MM.1S (cell line): ENCODE data around the gene CFAP54.
"Not testable (repeated sequence)": the region's sequence is repeated elsewhere in the genome, so short reads cannot be mapped to it uniquely, and the experiment has no call there.

ENCODE experiments used
- DNase-seq: peaks from one replicate; pipeline ENCODE4 v3.0.0-alpha.2; 2015
- H2AFZ ChIP-seq: fragments of 300-600 bp; sonication (generic); 2 replicates; pipeline ENCODE4 v1.6.0; 2016; ENCODE audit warnings: antibody characterized with exemption, low read length
- H3F3A ChIP-seq: fragments of 300-600 bp; sonication (generic); 2 replicates; pipeline ENCODE4 v1.6.1; 2016; ENCODE audit warnings: mild to moderate bottlenecking, antibody characterized with exemption, low read length, moderate library complexity, mixed read lengths; ENCODE audit not compliant: insufficient read depth
- H3K27ac ChIP-seq: fragments of 300-600 bp; sonication (generic); 2 replicates; pipeline ENCODE4 v1.5.1; 2016; ENCODE audit warnings: mild to moderate bottlenecking, low read length
- H3K27me3 ChIP-seq: fragments of 300-600 bp; sonication (generic); replicated peaks from 2 replicates; pipeline ENCODE4 v1.6.0; 2016; ENCODE audit warnings: low read length; ENCODE audit not compliant: insufficient read depth
- H3K36me3 ChIP-seq: fragments of 300-600 bp; sonication (generic); replicated peaks from 2 replicates; pipeline ENCODE4 v1.6.1; 2016; ENCODE audit warnings: mild to moderate bottlenecking, low read length, mixed read lengths; ENCODE audit not compliant: insufficient read depth
- H3K4me1 ChIP-seq: fragments of 300-600 bp; sonication (generic); 2 replicates; pipeline ENCODE4 v1.6.1; 2016; ENCODE audit warnings: low read length, mixed read lengths
- H3K4me2 ChIP-seq: fragments of 300-600 bp; sonication (generic); 2 replicates; pipeline ENCODE4 v1.6.0; 2016; ENCODE audit warnings: low read depth, low read length
- H3K4me3 ChIP-seq: fragments of 300-600 bp; sonication (generic); 2 replicates; pipeline ENCODE4 v1.5.1; 2016; ENCODE audit warnings: low read length, mixed read lengths
- H3K79me2 ChIP-seq: fragments of 300-600 bp; sonication (generic); 2 replicates; pipeline ENCODE4 v1.6.1; 2016; ENCODE audit warnings: mixed run types, low read length, mixed read lengths
- H3K9ac ChIP-seq: fragments of 300-600 bp; sonication (generic); 2 replicates; pipeline ENCODE4 v1.6.1; 2016; ENCODE audit warnings: low read length, mixed read lengths
- H3K9me2 ChIP-seq: fragments of 300-600 bp; sonication (generic); replicated peaks from 2 replicates; pipeline ENCODE4 v1.6.1; 2016; ENCODE audit warnings: mild to moderate bottlenecking, low read length, mixed read lengths; ENCODE audit not compliant: insufficient read depth
- H3K9me3 ChIP-seq: fragments of 300-600 bp; sonication (generic); replicated peaks from 2 replicates; pipeline ENCODE4 v1.6.1; 2016; ENCODE audit warnings: mild to moderate bottlenecking, low read length, mixed read lengths; ENCODE audit not compliant: insufficient read depth
- H4K20me1 ChIP-seq: fragments of 300-600 bp; sonication (generic); 2 replicates; pipeline ENCODE4 v1.6.1; 2016; ENCODE audit warnings: mild to moderate bottlenecking, low read length, moderate library complexity, mixed read lengths; ENCODE audit not compliant: insufficient read depth
- CTCF ChIP-seq: fragments of 300-600 bp; sonication (generic); IDR thresholded peaks from 2 replicates; pipeline ENCODE4 v1.5.1; 2016; ENCODE audit warnings: antibody characterized with exemption, low read length, mixed read lengths
- EZH2 ChIP-seq: fragments of 300-600 bp; sonication (generic); optimal IDR thresholded peaks from 2 replicates; pipeline ENCODE3; 2017; ENCODE audit warnings: low read depth, mild to moderate bottlenecking, antibody characterized with exemption, low read length, mixed read lengths
- EZH2phosphoT487 ChIP-seq: fragments of 300-600 bp; sonication (generic); IDR thresholded peaks from 2 replicates; pipeline ENCODE4 v1.6.1; 2018; ENCODE audit warnings: antibody characterized with exemption, low read length

Gene CFAP54

GRCh38 chr12:96456265-96456974 lies 33.0 kb upstream of the CFAP54 start:
- Histone ChIP-seq H3K9me2 (no peaks in the 10 kb centered on the region), H3K36me3 (no peaks in the 10 kb centered on the region), H3K27me3 (no peaks in the 10 kb centered on the region), H3K9me3 (no peaks in the 10 kb centered on the region), H3F3A (no peaks in the 10 kb centered on the region), H4K20me1 (no peaks in the 10 kb centered on the region), H3K4me1 (0 out of 2 replicates have a peak, but pooled peaks cover 6% of the 10 kb centered on the region), H2AFZ (no peak overlapping the region), H3K79me2 (no peaks in the 10 kb centered on the region), H3K4me2 (no peak overlapping the region), H3K9ac (no peak overlapping the region), H3K4me3 (no peak overlapping the region), H3K27ac (no peak overlapping the region)
- DNase-seq, result no peak
- no peak for TF ChIP-seq EZH2phosphoT487
- no peak for TF ChIP-seq CTCF
- no peak for TF ChIP-seq EZH2

GRCh38 chr12:96457191-96457930 lies 32.0 kb upstream of the CFAP54 start:
- no peaks in the 10 kb centered on the region for H3K9me3 ChIP-seq
- no peaks in the 10 kb centered on the region for H3K9me2 ChIP-seq
- H4K20me1 ChIP-seq, result no peaks in the 10 kb centered on the region
- no peak overlapping the region for H3K4me2 ChIP-seq
- DNase-seq, result no peak
- H3F3A ChIP-seq, result no peaks in the 10 kb centered on the region
- H3K4me1 ChIP-seq, result 0 out of 2 replicates have a peak, but pooled peaks cover 6% of the 10 kb centered on the region
- H3K79me2 ChIP-seq, result no peaks in the 10 kb centered on the region
- no peaks in the 10 kb centered on the region for H3K36me3 ChIP-seq
- H3K9ac ChIP-seq, result no peak overlapping the region
- no peak overlapping the region for H3K27ac ChIP-seq
- H3K4me3 ChIP-seq, result no peak overlapping the region
- TF ChIP-seq CTCF, result no peak
- no peak for TF ChIP-seq EZH2
- no peak for TF ChIP-seq EZH2phosphoT487
- no peak overlapping the region for H2AFZ ChIP-seq
- no peaks in the 10 kb centered on the region for H3K27me3 ChIP-seq

GRCh38 chr12:96459281-96459680 lies 30.1 kb upstream of the CFAP54 start:
- H3K9me2 ChIP-seq, H3K36me3 ChIP-seq, H4K20me1 ChIP-seq, H3K27me3 ChIP-seq, DNase-seq, H3K9me3 ChIP-seq, H3F3A ChIP-seq, H3K79me2 ChIP-seq, H3K27ac ChIP-seq, H3K4me2 ChIP-seq, H3K4me1 ChIP-seq, H3K4me3 ChIP-seq, H3K9ac ChIP-seq, H2AFZ ChIP-seq: not testable (repeated sequence)
